ENCODE measurements around the gene BBS4.

Gene BBS4

GRCh38 chr15:72766025-72766424, 80.0 kb downstream of the BBS4 start:
- DNase-seq, result no peak

- no peak for DNase-seq
These were observed 80.8 kb downstream of the BBS4 start for GRCh38 chr15:72766780-72767179.

- no peak for DNase-seq
These were observed 84.8 kb downstream of the BBS4 start for GRCh38 chr15:72770673-72771328.

- DNase-seq, result no peak
These were observed 85.3 kb downstream of the BBS4 start for GRCh38 chr15:72771329-72771725.

GRCh38 chr15:72774696-72775383, 88.8 kb downstream of the BBS4 start:
- no peak for DNase-seq

GRCh38 chr15:72778796-72779195, 92.8 kb downstream of the BBS4 start:
- no peak for DNase-seq

- DNase-seq, result no peak
These were observed 95.6 kb downstream of the BBS4 start for GRCh38 chr15:72781631-72782030.

DNA sequence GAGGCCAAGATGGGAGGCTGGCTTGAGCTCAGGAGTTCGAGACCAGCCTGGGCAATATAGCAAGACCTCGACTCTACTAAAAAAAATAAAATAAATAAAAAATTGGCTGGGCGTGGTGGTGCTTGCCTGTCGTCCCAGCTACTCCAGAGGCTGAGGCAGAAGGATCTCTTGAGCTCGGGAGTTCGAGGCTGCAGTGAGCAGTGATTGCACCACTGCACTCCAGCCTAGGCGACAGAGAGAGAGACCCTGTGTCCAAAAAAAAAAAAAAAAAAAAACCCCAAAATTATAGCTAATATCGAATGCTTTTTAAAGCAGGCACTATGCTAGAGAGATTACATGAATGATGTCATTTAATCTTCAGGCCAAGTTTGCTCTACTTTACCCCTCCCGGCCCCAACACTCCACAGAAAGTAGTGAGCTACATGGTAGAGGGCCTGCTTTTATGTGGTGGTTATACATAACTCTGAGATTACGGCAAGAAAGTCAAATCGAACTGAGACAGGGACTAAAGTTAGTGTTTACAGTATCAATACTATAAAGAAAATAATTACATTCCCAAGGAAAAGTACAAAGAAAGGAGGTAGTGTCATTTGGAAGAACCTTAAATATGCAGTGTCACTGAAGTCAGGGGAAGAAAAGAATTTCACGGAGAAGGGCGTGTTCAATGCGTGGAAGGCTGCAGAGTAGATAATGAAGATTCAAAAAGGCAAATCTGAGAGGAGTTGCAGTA, 96.4 kb downstream of the BBS4 start:
- DNase-seq, result no peak

DNA sequence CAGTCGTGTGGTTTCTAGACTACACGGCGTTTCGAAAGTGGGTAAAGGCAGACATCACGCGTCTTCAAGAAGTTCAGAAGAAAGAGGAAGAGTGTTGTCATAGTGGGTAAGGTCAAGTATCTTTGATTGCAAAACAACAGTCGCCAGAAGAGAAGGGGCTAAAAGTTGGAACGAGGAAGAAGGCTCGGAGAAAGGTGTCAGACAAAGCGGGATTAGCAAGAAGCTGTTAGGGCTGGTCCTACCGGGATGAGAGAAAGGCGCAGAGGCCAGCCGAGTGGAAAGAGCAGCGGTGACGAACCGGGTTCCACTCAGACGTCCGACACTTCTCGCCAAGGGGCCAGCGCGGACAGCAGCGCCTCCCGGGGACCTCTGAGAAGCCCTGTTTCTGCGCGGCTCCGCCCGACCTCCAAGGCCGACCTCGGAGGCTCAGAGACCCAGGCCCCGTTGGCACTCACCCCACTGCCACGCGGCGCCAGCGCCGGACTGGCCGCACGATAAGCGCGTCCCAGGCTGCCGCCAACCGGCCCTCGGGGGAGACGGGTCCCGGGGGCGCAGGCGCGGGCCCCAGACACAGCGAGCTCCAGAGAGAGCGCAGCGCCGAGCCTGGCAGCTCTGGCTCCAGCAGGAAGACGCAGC, 97.1 kb downstream of the BBS4 start:
- peak; percentile 30 for DNase-seq

DNA sequence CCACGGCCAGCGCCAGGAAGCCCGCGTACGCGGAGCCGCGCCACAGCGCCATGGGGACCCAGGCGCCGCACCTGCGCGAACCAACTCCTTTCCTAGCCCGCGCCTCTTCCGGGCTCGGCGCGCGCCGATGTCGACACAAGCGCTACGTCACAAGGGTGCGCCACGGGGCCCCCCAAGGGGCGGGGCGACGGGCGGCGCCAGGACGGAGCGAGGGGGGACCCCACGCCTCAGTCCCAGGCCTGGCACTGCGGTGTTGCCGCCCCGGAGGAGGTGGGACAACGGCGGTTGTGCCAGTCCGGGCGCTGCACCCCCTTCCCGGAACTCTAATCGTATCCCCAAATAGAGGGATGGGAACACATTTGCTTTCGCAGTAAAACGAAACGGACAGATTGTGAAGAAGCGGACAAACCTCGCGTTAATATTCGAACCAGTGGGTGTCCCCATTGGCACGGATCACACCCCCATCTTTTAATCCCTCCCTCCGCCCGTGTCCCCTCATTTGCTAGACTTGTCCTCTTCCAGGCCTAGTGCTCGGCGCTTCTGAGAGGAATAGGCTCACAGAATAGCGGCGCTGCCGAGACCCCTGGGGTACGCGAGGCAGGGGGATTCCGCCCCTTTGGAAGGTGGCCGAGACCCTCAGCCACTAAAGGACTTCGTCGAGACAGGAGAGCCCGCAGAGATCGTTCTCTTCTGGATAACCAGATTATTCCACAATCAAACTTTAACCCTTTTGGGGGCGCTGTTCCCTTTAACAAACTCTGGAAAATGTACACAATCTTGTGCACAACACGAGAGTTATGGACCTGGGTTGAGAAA, 97.8 kb downstream of the BBS4 start, which contains the start of gene ADPGK:
Gene ADPGK (minus strand): TSS at position 119 of the 816 bp plus-strand sequence. CDS start 67 bp downstream, at position 52.
- peak; percentile 93 for DNase-seq

DNA sequence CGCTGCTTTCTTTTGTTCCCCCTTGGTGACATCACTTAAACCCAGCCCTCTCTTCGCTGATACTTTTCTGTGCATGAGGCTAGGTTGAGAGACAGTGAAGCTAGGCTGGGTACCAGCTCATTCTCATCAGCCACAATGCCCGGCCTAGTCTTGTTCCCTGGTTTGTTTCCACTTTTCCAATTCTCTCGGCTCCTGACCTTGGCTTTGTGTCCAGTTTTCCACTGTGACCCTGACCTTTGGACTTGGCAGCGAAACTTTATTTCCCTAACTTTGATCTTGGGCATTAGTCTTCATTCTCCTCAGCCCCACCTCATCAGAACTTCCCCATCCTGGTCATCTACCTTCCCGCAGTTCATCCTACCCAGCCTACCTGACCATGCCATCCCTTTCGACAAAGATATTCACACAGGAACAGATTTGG, 98.5 kb downstream of the BBS4 start:
- DNase-seq, result no peak

DNA sequence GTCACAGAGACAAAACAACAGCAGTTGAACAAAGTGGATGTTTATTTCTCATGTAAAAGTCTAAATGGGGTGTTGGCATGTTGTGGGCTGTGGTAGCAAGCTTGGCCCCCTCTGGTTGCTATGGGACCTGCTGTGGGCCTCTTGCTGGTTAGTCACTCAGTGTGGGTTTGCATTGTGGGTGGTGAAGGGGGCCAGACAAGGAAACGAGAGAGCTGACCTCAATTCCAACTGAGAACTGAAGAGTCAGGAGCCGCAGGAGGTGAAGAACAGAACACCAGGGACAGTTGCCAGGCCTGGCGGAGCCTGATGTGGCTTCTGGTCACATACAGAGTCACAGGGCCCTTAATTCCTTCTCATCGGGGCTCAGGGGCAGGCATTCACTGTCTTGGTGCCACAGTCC, 99.4 kb downstream of the BBS4 start:
- DNase-seq, result peak; percentile 15

DNA sequence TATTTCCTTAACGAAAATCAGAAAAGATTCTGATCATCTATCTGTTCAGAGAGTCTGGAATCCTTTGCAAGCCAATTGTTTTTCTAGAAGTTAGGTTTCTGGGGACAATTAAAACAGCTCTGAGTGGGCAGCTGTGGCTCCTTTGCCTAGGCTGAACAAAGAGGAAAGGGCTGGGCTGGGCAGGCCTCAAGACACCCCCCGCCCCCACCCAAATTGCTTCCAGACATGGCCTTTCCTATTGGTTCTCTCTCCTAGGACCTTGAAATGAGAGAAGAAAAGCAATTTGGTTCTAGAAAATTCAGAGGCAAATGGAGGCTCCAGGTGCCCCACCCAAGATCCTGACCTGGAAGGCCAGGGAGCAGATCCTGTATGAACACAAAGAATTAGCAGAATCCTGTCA, 99.8 kb downstream of the BBS4 start:
- no peak for DNase-seq

GRCh38 chr15:72786242-72786641, 100.2 kb downstream of the BBS4 start:
- DNase-seq, result no peak

- no peak for DNase-seq
These were observed 100.8 kb downstream of the BBS4 start for GRCh38 chr15:72786676-72787345.

- no peak for DNase-seq
These were observed 101.5 kb downstream of the BBS4 start for GRCh38 chr15:72787526-72787925.
